HUES64 (cell line): ENCODE measurements around the gene RABGAP1L. TPM values are rescaled to one million over a fixed set of nuclear protein-coding genes. Genes with fewer than 3 reads are reported as not detected.
"Not testable (repeated sequence)": the region's sequence is repeated elsewhere in the genome, so short reads cannot be mapped to it uniquely, and the experiment has no call there.

Experiments used
- H3K27ac ChIP-seq: 2 replicates; pipeline ENCODE4 v1.7.0; 2013; ENCODE audit warnings: low read depth, low read length, inconsistent platforms
- H3K27me3 ChIP-seq: 2 replicates; pipeline ENCODE4 v1.6.1; 2013; ENCODE audit warnings: mild to moderate bottlenecking, low read length; ENCODE audit not compliant: insufficient read depth
- H3K36me3 ChIP-seq: 2 replicates; pipeline ENCODE4 v1.6.1; 2013; ENCODE audit warnings: mild to moderate bottlenecking, low read length; ENCODE audit not compliant: insufficient read depth
- H3K4me1 ChIP-seq: 2 replicates; pipeline ENCODE4 v1.6.1; 2013; ENCODE audit warnings: mild to moderate bottlenecking, low read length, moderate library complexity; ENCODE audit not compliant: insufficient read depth
- H3K4me3 ChIP-seq: 2 replicates; pipeline ENCODE4 v1.5.1; 2013; ENCODE audit warnings: mild to moderate bottlenecking, low read length, moderate library complexity
- H3K9ac ChIP-seq: 2 replicates; pipeline ENCODE4 v1.6.1; 2013; ENCODE audit warnings: mild to moderate bottlenecking, low read depth, low read length
- H3K9me3 ChIP-seq: 2 replicates; pipeline ENCODE4 v1.6.1; 2013; ENCODE audit warnings: low read depth, low read length; ENCODE audit not compliant: insufficient read depth
- WGBS: fragments of 150-250, 120-280 bp; methylation state at CpG from one replicate; pipeline ENCODE4 v1.1.7; 2013; ENCODE audit warnings: missing lambda C conversion rate; 5-methylcytosine and 5-hydroxymethylcytosine counted together
- polyA plus RNA-seq, 2 experiments: library from polyadenylated mRNA; stranded (reverse); fragments of 50-300 nt; gene quantifications; one replicate each; pipeline ENCODE4 v1.2.3, GENCODE V29; 2013

Gene RABGAP1L
- 30.5 TPM for polyA plus RNA-seq (2013, experiment 1 of 2)
- 26.6 TPM for polyA plus RNA-seq (2013, experiment 2 of 2)

DNA sequence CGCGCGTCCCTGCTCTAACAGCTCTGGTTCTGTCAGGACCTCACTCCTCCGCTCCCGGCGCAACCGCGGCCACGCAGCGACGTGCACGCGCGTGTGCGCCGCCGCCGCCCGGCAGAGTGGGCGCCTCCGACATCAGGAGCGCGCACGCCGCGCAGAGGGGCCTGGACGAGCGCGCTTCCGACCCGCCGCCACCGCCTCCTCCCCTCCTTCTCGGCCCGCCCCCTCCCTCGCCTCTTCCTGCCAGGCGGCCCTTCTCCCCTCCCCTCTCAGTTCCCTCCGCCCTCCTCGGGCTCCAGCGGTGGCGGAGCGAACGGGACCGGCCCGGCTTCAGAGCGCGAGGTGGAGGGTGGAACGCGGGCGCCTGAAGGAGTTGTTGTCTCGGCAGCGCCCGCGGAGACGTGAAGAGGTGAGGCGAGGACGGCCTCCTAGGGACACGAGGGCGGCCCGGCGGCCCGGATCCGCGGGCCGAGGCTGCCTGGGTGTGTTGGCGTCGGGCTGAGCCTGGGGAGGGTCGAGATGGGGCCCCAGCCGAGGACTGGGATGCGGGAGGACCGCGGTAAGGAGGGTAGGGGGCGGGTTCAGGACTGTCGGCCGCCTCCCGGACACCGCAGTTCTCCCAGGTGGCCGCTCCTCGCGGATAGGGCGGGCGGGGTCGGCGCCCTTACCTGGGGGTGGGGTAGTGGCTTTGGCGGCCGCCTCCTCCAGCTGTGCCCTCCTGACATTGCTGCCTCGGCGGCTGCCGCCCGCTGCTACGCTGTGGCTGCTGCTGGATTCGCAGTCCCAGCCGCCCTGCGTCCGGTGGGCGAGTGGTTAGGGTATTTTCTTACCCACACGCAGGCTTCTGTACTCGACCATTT lies at the start of gene RABGAP1L:
Gene RABGAP1L, plus strand, starts transcription at position 269 of the 857 bp plus-strand sequence.
- Histone ChIP-seq H3K9me3 (no peaks in the 10 kb centered on the region), H3K27ac (peak within 1 kb of the TSS; percentile 89), H3K27me3 (peaks cover 8% of the 10 kb centered on the region; the same call in 1 of the 2 replicates), H3K4me1 (no peaks in the 10 kb centered on the region), H3K9ac (peak within 1 kb of the TSS; percentile 85), H3K36me3 (no peaks in the 10 kb centered on the region), H3K4me3 (peak within 1 kb of the TSS; percentile 84)
- under 1% methylated on average over 97 of the region's 98 CpGs for WGBS

DNA sequence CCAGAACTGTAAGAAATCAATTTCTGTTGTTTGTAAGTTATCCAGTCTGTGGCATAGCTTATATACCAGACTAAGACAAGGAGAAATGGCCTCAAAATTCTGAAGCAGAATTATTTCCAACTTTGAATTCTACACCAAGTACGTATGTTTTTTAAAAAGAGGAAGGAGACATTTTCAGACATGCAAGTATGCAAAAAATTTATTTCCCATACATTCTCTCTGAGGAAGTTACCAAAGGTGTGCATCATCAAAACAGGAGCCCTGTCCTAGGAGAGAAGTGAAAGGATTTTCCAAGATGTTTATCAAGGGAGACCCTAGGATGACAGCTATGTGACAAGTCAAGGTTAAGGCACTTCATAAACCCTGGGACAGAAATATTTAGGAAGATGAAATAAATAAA lies 49.3 kb upstream of the RABGAP1L start:
- H3K9ac ChIP-seq, result no peak overlapping the region
- H3K4me1 ChIP-seq, result no peaks in the 10 kb centered on the region
- no peak overlapping the region for H3K4me3 ChIP-seq
- no CpG with 5 or more reads among the region's 1 CpG for WGBS
- no peak overlapping the region for H3K27ac ChIP-seq
- H3K36me3 ChIP-seq, result no peaks in the 10 kb centered on the region
- no peaks in the 10 kb centered on the region for H3K27me3 ChIP-seq
- H3K9me3 ChIP-seq, result no peaks in the 10 kb centered on the region

DNA sequence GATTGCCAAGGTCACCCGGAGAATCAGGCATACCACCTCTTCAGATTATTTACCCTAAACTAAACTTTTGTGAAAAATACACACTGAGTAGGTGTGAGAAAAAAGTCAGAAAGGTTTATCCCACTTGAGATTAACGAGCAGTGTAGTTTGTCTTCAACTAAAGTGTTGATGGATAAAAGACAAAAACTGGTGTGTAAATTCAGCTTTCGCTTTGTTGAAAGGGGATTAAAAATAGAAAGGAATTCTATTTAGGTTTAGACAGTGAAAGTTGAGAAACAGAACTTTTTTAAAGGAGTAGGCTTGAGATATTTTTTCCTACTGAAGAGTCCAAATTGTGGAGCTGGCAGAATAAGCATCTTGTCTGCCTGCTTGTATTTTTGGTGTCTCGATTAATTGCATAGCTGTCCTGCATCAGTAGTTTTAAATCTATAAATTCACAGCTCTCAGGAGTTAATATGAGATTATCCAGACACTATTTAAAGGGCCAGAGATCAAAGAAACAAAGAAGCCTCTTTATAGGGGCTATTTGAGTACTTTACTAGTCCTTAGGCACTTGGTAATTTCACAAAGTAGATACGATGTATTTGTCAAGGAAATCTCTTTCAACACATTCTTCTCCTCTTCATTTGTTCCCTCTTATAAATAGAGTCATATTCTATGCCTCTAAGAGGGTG lies 46.7 kb upstream of the RABGAP1L start:
- WGBS, result 96% methylated on average over 3 of the region's 5 CpGs
- H3K9ac ChIP-seq, result no peak overlapping the region
- H3K9me3 ChIP-seq, result no peaks in the 10 kb centered on the region
- no peaks in the 10 kb centered on the region for H3K36me3 ChIP-seq
- no peak overlapping the region for H3K27ac ChIP-seq
- no peaks in the 10 kb centered on the region for H3K4me1 ChIP-seq
- H3K4me3 ChIP-seq, result no peak overlapping the region
- H3K27me3 ChIP-seq, result no peaks in the 10 kb centered on the region

DNA sequence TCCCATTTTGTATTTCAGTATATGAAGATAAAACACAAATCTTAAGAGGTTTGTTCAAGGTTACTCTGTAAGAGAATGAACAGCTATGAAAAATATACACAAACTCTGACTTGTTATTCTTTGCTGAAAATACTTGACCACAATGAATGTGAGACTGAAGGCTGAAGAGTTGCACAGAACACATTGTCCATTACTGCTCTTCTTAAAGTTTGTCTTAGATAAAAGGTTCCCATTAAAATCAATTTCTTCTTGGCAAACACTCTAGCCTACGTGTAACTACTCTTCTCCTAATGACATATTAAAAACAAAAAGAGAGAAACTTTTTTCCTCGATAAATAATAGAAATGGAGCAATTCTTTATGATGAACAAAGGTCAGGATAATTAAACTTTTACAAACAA lies 45.2 kb upstream of the RABGAP1L start:
- Histone ChIP-seq H3K9ac (no peak overlapping the region), H3K36me3 (no peaks in the 10 kb centered on the region), H3K9me3 (no peaks in the 10 kb centered on the region), H3K4me3 (no peak overlapping the region), H3K27ac (no peak overlapping the region), H3K4me1 (no peaks in the 10 kb centered on the region), H3K27me3 (no peaks in the 10 kb centered on the region)
- no CpG with 5 or more reads among the region's 2 CpGs for WGBS

DNA sequence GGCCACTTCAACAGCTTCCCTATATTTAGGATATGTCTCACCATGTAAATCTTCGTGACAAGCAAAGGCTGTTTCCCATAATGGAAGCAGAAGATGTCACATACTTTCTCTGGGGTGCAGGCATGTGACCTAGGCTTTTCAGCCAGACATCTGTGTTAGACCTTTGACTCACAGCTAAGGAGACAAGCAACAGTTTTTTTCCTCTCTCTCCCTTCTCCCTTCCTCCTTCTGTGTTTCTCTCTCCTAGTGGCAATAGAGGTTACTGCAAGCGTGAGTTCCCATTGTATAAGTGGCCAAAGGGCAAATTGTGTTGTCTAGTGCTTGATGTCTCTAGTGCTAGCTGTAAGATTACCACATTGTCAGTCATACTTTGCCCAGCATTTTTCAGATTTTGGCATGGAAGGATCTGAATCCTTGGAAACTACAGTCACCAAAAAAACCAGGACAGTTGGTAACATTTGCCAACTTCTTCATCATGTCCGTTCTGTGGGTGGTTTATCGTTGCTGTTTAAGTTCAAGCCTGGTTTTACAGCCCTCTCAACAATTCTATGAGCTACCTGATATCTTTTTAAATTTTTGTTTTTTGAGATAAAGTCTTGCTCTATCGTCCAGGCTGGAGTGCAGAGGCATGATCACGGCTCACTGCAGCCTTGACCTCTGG lies 44.4 kb upstream of the RABGAP1L start:
- H3K4me3 ChIP-seq, result no peak overlapping the region

DNA sequence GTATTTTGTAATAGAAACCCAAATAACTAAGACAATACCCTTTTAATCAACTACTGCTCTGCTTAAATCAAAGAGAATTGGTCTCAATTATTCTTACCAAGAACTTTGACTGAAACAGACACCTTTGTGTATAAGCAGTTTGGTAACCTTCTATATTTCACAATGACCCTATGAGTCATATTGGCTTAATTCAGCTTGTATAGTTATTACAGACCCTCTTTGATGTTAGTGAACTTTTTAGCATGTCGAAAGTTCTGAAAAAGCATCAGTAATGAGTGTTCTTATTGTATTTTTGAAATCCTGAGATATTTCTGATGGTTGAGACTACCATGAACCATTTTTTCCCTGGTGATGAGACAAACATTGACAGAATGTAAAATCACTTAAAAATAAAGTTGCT lies 43.3 kb upstream of the RABGAP1L start:
- no peaks in the 10 kb centered on the region for H3K36me3 ChIP-seq
- no peaks in the 10 kb centered on the region for H3K4me1 ChIP-seq
- no peaks in the 10 kb centered on the region for H3K27me3 ChIP-seq
- H3K4me3 ChIP-seq, result no peak overlapping the region
- H3K9ac ChIP-seq, result no peak overlapping the region
- H3K9me3 ChIP-seq, result no peaks in the 10 kb centered on the region
- 95% methylated on average over 1 of the region's 1 CpG for WGBS
- no peak overlapping the region for H3K27ac ChIP-seq

More for the DNA sequence above, 44.4 kb upstream of the RABGAP1L start:
- H3K9ac ChIP-seq, result no peak overlapping the region
- H3K36me3 ChIP-seq, result no peaks in the 10 kb centered on the region
- H3K27ac ChIP-seq, result no peak overlapping the region
- H3K4me1 ChIP-seq, result no peaks in the 10 kb centered on the region
- 77% methylated on average over 6 of the region's 6 CpGs for WGBS
- H3K9me3 ChIP-seq, result no peaks in the 10 kb centered on the region
- no peaks in the 10 kb centered on the region for H3K27me3 ChIP-seq

DNA sequence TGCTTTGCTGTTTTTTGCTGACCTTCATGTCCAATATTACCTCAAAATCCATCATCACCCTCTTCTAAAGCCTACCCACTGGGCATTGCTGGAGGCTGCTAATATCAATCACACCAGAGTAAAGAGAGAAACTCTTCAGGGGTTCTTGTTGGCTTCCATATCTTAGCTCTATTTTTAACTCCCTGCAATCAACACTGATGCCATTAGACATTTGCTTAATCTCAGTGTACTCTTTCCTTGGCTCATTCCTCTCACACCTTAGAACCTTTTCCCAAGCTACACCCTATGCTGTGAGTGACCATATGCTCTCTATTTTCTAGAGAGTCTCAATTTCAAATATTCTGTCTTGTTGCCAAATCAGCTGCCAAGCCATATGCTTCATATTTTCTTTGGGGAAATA lies 40.6 kb upstream of the RABGAP1L start:
- Histone ChIP-seq H3K27ac (no peak overlapping the region), H3K4me1 (no peaks in the 10 kb centered on the region), H3K9ac (no peak overlapping the region), H3K9me3 (no peaks in the 10 kb centered on the region), H3K27me3 (no peaks in the 10 kb centered on the region), H3K4me3 (no peak overlapping the region), H3K36me3 (no peaks in the 10 kb centered on the region)

DNA sequence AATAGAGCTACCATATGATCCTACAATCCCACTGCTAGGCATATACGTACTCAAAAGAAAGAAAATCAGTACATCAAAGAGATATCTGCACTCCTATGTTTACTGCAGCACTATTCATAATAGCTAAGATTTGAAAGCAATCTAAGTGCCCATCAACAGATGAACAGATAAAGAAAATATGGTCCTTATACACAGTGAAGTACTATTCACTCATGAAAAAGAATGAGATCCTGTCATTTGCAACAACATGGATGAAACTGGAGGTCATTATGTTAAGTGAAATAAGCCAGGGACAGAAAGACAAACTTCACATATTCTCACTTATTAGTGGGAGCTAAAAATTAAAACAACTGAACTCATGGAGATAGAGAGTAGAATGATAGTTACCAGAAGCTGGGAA lies 37.0 kb upstream of the RABGAP1L start:
- H3K4me1 ChIP-seq, H3K9ac ChIP-seq, H3K27me3 ChIP-seq, H3K4me3 ChIP-seq, H3K36me3 ChIP-seq, H3K9me3 ChIP-seq, H3K27ac ChIP-seq: not testable (repeated sequence)
- 93% methylated on average over 1 of the region's 1 CpG for WGBS

DNA sequence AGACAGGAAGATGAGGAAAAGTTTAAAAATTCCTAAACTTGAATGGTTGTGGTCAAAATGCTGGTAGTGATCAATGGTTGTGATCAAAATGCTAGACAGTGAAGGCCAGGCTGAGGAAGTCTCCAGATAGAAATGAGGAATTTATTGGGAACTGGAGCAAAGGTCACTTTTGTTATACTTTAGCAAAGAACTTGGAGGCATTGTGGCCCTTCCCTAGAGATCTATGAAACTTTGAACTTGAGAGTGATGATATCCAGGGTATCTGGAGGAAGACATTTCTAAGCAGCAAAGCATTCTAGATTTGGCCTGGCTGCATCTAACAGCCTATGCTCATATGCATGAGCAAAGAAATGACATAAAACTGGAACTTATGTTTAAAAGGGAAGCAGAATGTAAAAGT lies 35.5 kb upstream of the RABGAP1L start:
- H3K4me1 ChIP-seq, result no peaks in the 10 kb centered on the region
- H3K9me3 ChIP-seq, result 0 out of 2 replicates have a peak, but pooled peaks cover 4% of the 10 kb centered on the region
- H3K4me3 ChIP-seq, result no peak overlapping the region
- H3K27ac ChIP-seq, result no peak overlapping the region
- H3K27me3 ChIP-seq, result no peaks in the 10 kb centered on the region
- H3K9ac ChIP-seq, result no peak overlapping the region
- no peaks in the 10 kb centered on the region for H3K36me3 ChIP-seq

DNA sequence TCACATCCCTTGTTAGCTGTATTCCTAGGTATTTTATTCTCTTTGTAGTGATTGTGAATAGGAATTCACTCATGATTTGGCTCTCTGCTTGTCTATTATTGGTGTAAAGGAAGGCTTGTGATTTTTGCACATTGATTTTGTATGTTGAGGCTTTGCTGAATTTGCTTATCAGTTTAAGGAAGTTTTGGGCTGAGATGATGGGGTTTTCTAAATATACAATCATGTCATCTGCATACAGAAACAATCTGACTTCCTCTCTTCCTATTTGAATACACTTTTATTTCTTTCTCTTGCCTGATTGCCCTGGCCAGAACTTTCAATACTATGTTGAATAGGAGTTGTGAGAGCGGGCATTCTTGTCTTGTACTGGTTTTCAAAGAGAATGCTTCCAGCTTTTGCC lies 32.1 kb upstream of the RABGAP1L start:
- not testable (repeated sequence) for H3K27ac ChIP-seq, H3K9me3 ChIP-seq, H3K36me3 ChIP-seq, H3K27me3 ChIP-seq, H3K4me3 ChIP-seq, H3K9ac ChIP-seq, H3K4me1 ChIP-seq
- WGBS, result 23% methylated on average over 1 of the region's 1 CpG

DNA sequence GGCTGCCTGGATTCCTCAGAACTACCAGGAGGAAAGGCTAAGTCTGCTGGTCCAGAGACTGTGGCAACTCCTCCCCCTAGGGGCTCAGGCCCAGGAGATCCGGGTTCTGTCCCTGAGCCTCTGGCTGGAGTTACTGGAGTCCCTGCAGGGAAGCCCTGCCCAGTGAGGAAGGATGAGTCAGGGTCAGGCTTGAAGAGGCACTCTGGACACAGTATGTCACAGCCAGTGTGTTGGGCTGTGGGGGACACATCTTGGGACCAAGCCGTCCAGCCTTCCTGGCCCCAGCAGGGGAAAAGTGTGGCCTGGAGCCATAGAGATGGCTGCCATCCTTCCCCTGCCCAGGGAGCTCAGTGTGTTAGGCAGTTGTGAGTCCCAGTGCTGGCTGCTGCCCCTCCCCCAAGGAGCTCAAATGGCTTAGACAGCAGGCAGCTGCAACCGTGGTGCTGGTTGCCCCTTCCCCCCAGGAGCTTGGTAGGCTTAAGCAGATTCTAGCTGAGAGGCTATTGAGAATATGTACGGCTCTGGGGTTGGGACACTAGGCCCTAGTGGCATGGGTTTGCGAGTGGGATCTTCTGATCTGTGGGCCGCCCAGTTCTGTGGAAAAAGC lies 28.2 kb upstream of the RABGAP1L start:
- Histone ChIP-seq H3K36me3 (no peaks in the 10 kb centered on the region), H3K4me1 (0 out of 2 replicates have a peak, but pooled peaks cover 4% of the 10 kb centered on the region), H3K9me3 (no peaks in the 10 kb centered on the region), H3K27ac (no peak overlapping the region), H3K9ac (no peak overlapping the region), H3K4me3 (no peak overlapping the region), H3K27me3 (no peaks in the 10 kb centered on the region)
- 63% methylated on average over 6 of the region's 6 CpGs for WGBS
